GM12878 (cell line): Measurements from ENCODE around the gene WFS1. TPM values are rescaled to one million over a fixed set of nuclear protein-coding genes. Genes with fewer than 3 reads are reported as not detected.

Experiments
- ATAC-seq: fragments of 200-7000 bp; cut with Tn5 transposase; 3 replicates; pipeline ENCODE4 v1.9.1; 2020; ENCODE audit warnings: mild to moderate bottlenecking, moderate library complexity
- BruUV-seq: library from RNA; stranded (reverse); fragments of 400-500 nt; replicated peaks from 2 replicates; lab custom pipeline; 2021; lab: Mats Ljungman, UMichigan
- CTCF ChIA-PET: fragments of 300-600 bp; sonication (Branson Sonifier 250); formaldehyde crosslinking; extraction: SDS; loops from one replicate; lab custom pipeline; 2021; ENCODE audit warnings: inconsistent platforms; lab: Yijun Ruan, JAX
- POLR2A ChIA-PET: fragments of 350-600 bp; formaldehyde crosslinking; extraction: SDS; loops from one replicate; lab custom pipeline; 2021; ENCODE audit warnings: inconsistent platforms; lab: Charles Lee
- RAD21 ChIA-PET: fragments of 300-600 bp; sonication (Branson Sonifier 250); formaldehyde crosslinking; loops from one replicate; lab custom pipeline; 2023; ENCODE audit warnings: antibody characterized with exemption; ENCODE audit not compliant: unreplicated experiment; lab: Charles Lee
- SMC1A ChIA-PET: fragments of 300-600 bp; sonication (Branson Sonifier 250); formaldehyde crosslinking; loops from one replicate; lab custom pipeline; 2023; ENCODE audit not compliant: unreplicated experiment, uncharacterized antibody; lab: Charles Lee
- DNase-seq: peaks from one replicate; pipeline ENCODE4 v3.0.0-alpha.2; 2011; ENCODE audit warnings: low read depth, low spot score
- FAIRE-seq: peaks from 3 replicates; lab custom pipeline; 2011; peaks lifted over from hg19 to GRCh38; lab: Jason Lieb, UNC
- H2AFZ ChIP-seq: 2 replicates; pipeline ENCODE4 v1.6.0; 2011; ENCODE audit warnings: low read depth, low read length, control low read depth; ENCODE audit not compliant: control insufficient read depth
- H3K27ac ChIP-seq: 2 replicates; pipeline ENCODE4 v1.5.1; 2011; ENCODE audit warnings: control low read depth; ENCODE audit not compliant: control insufficient read depth, insufficient read depth
- H3K27me3 ChIP-seq, 2 experiments: replicated peaks in 1 of 2; 2 replicates each; pipeline versions ENCODE4 v1.6.0 to v1.6.1; 2011; ENCODE audit warnings: low read length in 1 of 2; ENCODE audit not compliant: control insufficient read depth in 2 of 2, insufficient read depth in 2 of 2
- H3K36me3 ChIP-seq, 2 experiments: 2 replicates each; pipeline ENCODE4 v1.5.1; 2011; ENCODE audit warnings: low read length in 1 of 2; ENCODE audit not compliant: control insufficient read depth in 2 of 2, insufficient read depth in 2 of 2
- H3K4me1 ChIP-seq: 2 replicates; pipeline ENCODE4 v1.6.1; 2011; ENCODE audit warnings: mild to moderate bottlenecking, low read length, moderate library complexity, mixed read lengths; ENCODE audit not compliant: control insufficient read depth, insufficient read depth
- H3K4me2 ChIP-seq: 2 replicates; pipeline ENCODE4 v1.6.0; 2011; ENCODE audit warnings: control low read depth; ENCODE audit not compliant: control insufficient read depth, insufficient read depth
- H3K4me3 ChIP-seq: fragments of 200-600 bp; sonication (generic); 2 replicates; pipeline ENCODE4 v1.5.1; 2016
- H3K79me2 ChIP-seq: 2 replicates; pipeline ENCODE4 v1.6.0; 2011; ENCODE audit warnings: low read length; ENCODE audit not compliant: control insufficient read depth, insufficient read depth
- H3K9ac ChIP-seq: 2 replicates; pipeline ENCODE4 v1.8.0; 2011; ENCODE audit warnings: low read length, control low read depth, mixed read lengths; ENCODE audit not compliant: control insufficient read depth, insufficient read depth
- H3K9me3 ChIP-seq: replicated peaks from 3 replicates; pipeline ENCODE4 v1.5.1; 2011; ENCODE audit warnings: mild to moderate bottlenecking, low read length; ENCODE audit not compliant: control insufficient read depth, insufficient read depth
- H4K20me1 ChIP-seq: 2 replicates; pipeline ENCODE4 v1.6.0; 2011; ENCODE audit not compliant: control insufficient read depth, insufficient read depth
- BACH1 ChIP-seq: fragments of 450-650 bp; IDR thresholded peaks from 2 replicates; pipeline ENCODE4 v1.6.1; 2017; ENCODE audit warnings: mild to moderate bottlenecking, borderline replicate concordance
- CHD1 ChIP-seq: IDR thresholded peaks from 2 replicates; pipeline ENCODE4 v1.6.1; 2012; ENCODE audit warnings: low read depth, low read length, improper control_type of control experiment
- ETV6 ChIP-seq, 2 experiments: fragments of 450-650 bp in 1 of 2; IDR thresholded peaks in 1 of 2; conservative IDR thresholded peaks in 1 of 2; 2 replicates each; pipeline ENCODE4 v1.6.1; 2014; ENCODE audit warnings: antibody characterized with exemption in 1 of 2, borderline replicate concordance in 1 of 2, low read depth in 1 of 2, mild to moderate bottlenecking in 1 of 2, moderate library complexity in 1 of 2
- FOS ChIP-seq: IDR thresholded peaks from 3 replicates; pipeline ENCODE4 v1.6.1; 2011; ENCODE audit warnings: borderline replicate concordance; ENCODE audit not compliant: insufficient read length; ENCODE audit errors: extremely low read depth
- HCFC1 ChIP-seq: fragments of 150-350 bp; IDR thresholded peaks from 2 replicates; pipeline ENCODE4 v1.6.1; 2014; ENCODE audit warnings: low read length
- IRF4 ChIP-seq: IDR thresholded peaks from 2 replicates; pipeline ENCODE4 v1.6.1; 2011; ENCODE audit warnings: low read depth, low read length
- MLLT1 ChIP-seq: fragments of 450-650 bp; IDR thresholded peaks from 2 replicates; pipeline ENCODE4 v1.6.1; 2016; ENCODE audit warnings: mild to moderate bottlenecking
- MXI1 ChIP-seq: fragments of 150-350 bp; IDR thresholded peaks from 2 replicates; pipeline ENCODE4 v1.6.1; 2011; ENCODE audit warnings: low read depth, mild to moderate bottlenecking, inconsistent platforms, low read length, improper control_type of control experiment
- NFYB ChIP-seq: IDR thresholded peaks from 2 replicates; pipeline ENCODE4 v1.6.1; 2011; ENCODE audit warnings: low read depth, mild to moderate bottlenecking, low read length, improper control_type of control experiment, moderate library complexity; ENCODE audit not compliant: insufficient read depth
- PML ChIP-seq: IDR thresholded peaks from 2 replicates; pipeline ENCODE4 v1.6.1; 2012; ENCODE audit warnings: low read length, inconsistent platforms
- POLR2AphosphoS5 ChIP-seq: IDR thresholded peaks from 2 replicates; pipeline ENCODE4 v1.6.1; 2011; ENCODE audit warnings: mild to moderate bottlenecking, low read length, inconsistent platforms
- SIX5 ChIP-seq: IDR thresholded peaks from 2 replicates; pipeline ENCODE4 v1.6.1; 2011; ENCODE audit warnings: mild to moderate bottlenecking, low read depth, low read length, moderate library complexity; ENCODE audit not compliant: severe bottlenecking
- SPI1 ChIP-seq: IDR thresholded peaks from 2 replicates; pipeline ENCODE4 v1.6.1; 2011; ENCODE audit warnings: low read depth, mild to moderate bottlenecking, low read length, moderate library complexity, borderline replicate concordance; ENCODE audit not compliant: insufficient read depth
- TCF3 ChIP-seq: IDR thresholded peaks from 2 replicates; pipeline ENCODE4 v1.6.1; 2012; ENCODE audit warnings: low read depth, mild to moderate bottlenecking, low read length, borderline replicate concordance; ENCODE audit not compliant: insufficient read depth
- TCF7 ChIP-seq: IDR thresholded peaks from 2 replicates; pipeline ENCODE4 v1.6.1; 2014; ENCODE audit warnings: antibody characterized with exemption, borderline replicate concordance
- WGBS: methylation state at CpG from one replicate; pipeline ENCODE4 v1.1.6; 2016; ENCODE audit warnings: low lambda C conversion rate; ENCODE audit not compliant: insufficient replicate concordance, insufficient coverage; ENCODE audit errors: missing lambda C conversion rate; 5-methylcytosine and 5-hydroxymethylcytosine counted together
- in situ Hi-C: fragments of 300-500 bp; cut with MboI; formaldehyde crosslinking; loops from 9 replicates; pipeline ENCODE4 v1.14.3; 2018; ENCODE audit warnings: mixed read lengths
- intact Hi-C: fragments of 100-400 bp; cut with micrococcal nuclease; formaldehyde crosslinking; loops from one replicate; pipeline ENCODE4 v1.14.2; 2022; ENCODE audit not compliant: unreplicated experiment
- polyA plus RNA-seq, 11 experiments: library from polyadenylated mRNA; depleted of rRNA in 4 of 11; unstranded in 6 of 11; stranded (reverse) in 5 of 11; fragments of >200 nt; fragmentation: Nextera tagmentation in 4 of 11; fragmentation: Illumina TruSeq in 1 of 11; extraction: Ambion mirVana in 4 of 11; extraction: Trizol in 1 of 11; gene quantifications; 1 replicate in 1 of 11; 2 replicates in 10 of 11; pipeline versions ENCODE4 v1.2.1 to v1.2.3, GENCODE V29; 2011 to 2016; ENCODE audit warnings: inconsistent platforms in 2 of 11, missing spikeins in 2 of 11, low read depth in 1 of 11
- total RNA-seq, 4 experiments: library from RNA; depleted of rRNA in 3 of 4; stranded (reverse); fragments of >200 nt in 3 of 4; fragmentation: Illumina TruSeq in 1 of 4; extraction: Trizol in 1 of 4; gene quantifications; 2 replicates each; pipeline versions ENCODE4 v1.2.1 to v1.2.3, GENCODE V29; 2013 to 2021
- TF ChIP-seq, protein P1 (sequence below): fragments of 450-650 bp; IDR thresholded peaks from 2 replicates; pipeline ENCODE4 v1.6.1; 2016; ENCODE audit warnings: mild to moderate bottlenecking
- TF ChIP-seq, protein P2 (sequence below): IDR thresholded peaks from 2 replicates; pipeline ENCODE4 v1.6.1; 2012; ENCODE audit warnings: mild to moderate bottlenecking, low read depth, low read length
- TF ChIP-seq, protein P3 (sequence below), 3 experiments: IDR thresholded peaks in 2 of 3; conservative IDR thresholded peaks in 1 of 3; 2 replicates each; pipeline ENCODE4 v1.5.1; 2011; ENCODE audit warnings: low read depth in 3 of 3, low read length in 3 of 3, mild to moderate bottlenecking in 3 of 3, control low read depth in 2 of 3, moderate library complexity in 2 of 3, inconsistent platforms in 1 of 3, mixed read lengths in 1 of 3; ENCODE audit not compliant: control insufficient read depth in 2 of 3, insufficient read depth in 1 of 3; ENCODE audit errors: extremely low read depth in 1 of 3

WFS1 gene
- total and polyA plus RNA-seq, 10 of the 15 experiments (the other 5 are each of a cell fraction or from before 2014, with no cell fraction given) = 0.31 to 4.7 (median 2.0) TPM

DNA sequence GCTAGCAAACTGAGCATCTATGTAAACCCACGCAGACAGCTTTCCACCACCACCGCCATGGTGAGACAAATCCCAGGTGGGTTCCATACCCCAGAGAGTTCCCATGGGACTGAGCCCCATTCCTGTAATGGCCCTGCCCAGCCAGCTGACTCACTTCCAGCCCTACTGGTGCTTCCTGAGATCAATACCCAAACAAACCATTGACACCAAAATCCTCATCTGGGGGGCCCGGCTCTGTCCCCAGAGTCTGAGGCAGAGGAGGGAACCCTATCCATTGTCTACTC is 39.2 kb upstream of the WFS1 start:
- intact Hi-C loops (no loop called here), in situ Hi-C loops (no loop called here)
- TF ChIP-seq CHD1 (no peak), TCF3 (no peak), HCFC1 (no peak), BACH1 (no peak), TCF7 (no peak), FOS (no peak), ETV6 (conservative IDR thresholded peaks at IDR 0.05 in 1 of 2, IDR thresholded peaks at IDR 0.05 in 1 of 2; ENCODE audit: borderline replicate concordance in 1 of 2, low read depth in 1 of 2) (no peak), IRF4 (no peak), POLR2AphosphoS5 (no peak), NFYB (no peak), MXI1 (no peak), MLLT1 (no peak), PML (no peak), SPI1 (no peak), SIX5 (no peak)
- TF ChIP-seq, protein P1, sequence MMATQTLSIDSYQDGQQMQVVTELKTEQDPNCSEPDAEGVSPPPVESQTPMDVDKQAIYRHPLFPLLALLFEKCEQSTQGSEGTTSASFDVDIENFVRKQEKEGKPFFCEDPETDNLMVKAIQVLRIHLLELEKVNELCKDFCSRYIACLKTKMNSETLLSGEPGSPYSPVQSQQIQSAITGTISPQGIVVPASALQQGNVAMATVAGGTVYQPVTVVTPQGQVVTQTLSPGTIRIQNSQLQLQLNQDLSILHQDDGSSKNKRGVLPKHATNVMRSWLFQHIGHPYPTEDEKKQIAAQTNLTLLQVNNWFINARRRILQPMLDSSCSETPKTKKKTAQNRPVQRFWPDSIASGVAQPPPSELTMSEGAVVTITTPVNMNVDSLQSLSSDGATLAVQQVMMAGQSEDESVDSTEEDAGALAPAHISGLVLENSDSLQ = no peak
- TF ChIP-seq, protein P2, sequence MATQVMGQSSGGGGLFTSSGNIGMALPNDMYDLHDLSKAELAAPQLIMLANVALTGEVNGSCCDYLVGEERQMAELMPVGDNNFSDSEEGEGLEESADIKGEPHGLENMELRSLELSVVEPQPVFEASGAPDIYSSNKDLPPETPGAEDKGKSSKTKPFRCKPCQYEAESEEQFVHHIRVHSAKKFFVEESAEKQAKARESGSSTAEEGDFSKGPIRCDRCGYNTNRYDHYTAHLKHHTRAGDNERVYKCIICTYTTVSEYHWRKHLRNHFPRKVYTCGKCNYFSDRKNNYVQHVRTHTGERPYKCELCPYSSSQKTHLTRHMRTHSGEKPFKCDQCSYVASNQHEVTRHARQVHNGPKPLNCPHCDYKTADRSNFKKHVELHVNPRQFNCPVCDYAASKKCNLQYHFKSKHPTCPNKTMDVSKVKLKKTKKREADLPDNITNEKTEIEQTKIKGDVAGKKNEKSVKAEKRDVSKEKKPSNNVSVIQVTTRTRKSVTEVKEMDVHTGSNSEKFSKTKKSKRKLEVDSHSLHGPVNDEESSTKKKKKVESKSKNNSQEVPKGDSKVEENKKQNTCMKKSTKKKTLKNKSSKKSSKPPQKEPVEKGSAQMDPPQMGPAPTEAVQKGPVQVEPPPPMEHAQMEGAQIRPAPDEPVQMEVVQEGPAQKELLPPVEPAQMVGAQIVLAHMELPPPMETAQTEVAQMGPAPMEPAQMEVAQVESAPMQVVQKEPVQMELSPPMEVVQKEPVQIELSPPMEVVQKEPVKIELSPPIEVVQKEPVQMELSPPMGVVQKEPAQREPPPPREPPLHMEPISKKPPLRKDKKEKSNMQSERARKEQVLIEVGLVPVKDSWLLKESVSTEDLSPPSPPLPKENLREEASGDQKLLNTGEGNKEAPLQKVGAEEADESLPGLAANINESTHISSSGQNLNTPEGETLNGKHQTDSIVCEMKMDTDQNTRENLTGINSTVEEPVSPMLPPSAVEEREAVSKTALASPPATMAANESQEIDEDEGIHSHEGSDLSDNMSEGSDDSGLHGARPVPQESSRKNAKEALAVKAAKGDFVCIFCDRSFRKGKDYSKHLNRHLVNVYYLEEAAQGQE = no peak
- TF ChIP-seq, protein P3, sequence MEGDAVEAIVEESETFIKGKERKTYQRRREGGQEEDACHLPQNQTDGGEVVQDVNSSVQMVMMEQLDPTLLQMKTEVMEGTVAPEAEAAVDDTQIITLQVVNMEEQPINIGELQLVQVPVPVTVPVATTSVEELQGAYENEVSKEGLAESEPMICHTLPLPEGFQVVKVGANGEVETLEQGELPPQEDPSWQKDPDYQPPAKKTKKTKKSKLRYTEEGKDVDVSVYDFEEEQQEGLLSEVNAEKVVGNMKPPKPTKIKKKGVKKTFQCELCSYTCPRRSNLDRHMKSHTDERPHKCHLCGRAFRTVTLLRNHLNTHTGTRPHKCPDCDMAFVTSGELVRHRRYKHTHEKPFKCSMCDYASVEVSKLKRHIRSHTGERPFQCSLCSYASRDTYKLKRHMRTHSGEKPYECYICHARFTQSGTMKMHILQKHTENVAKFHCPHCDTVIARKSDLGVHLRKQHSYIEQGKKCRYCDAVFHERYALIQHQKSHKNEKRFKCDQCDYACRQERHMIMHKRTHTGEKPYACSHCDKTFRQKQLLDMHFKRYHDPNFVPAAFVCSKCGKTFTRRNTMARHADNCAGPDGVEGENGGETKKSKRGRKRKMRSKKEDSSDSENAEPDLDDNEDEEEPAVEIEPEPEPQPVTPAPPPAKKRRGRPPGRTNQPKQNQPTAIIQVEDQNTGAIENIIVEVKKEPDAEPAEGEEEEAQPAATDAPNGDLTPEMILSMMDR (IDR thresholded peaks at IDR 0.05 in 2 of 3, conservative IDR thresholded peaks at IDR 0.05 in 1 of 3; ENCODE audit: control insufficient read depth in 2 of 3, extremely low read depth in 1 of 3, insufficient read depth in 1 of 3, low read depth in 3 of 3, low read length in 3 of 3) = no peak
- H3K4me3 ChIP-seq = no peak overlapping the region
- no peaks in the 10 kb centered on the region for H3K9me3 ChIP-seq
- DNase-seq (no peak), ATAC-seq (no peak), FAIRE-seq (no peak)
- no peak overlapping the region for H3K27ac ChIP-seq
- no peak overlapping the region for H2AFZ ChIP-seq
- H4K20me1 ChIP-seq = no peaks in the 10 kb centered on the region
- H3K79me2 ChIP-seq = no peaks in the 10 kb centered on the region
- POLR2A ChIA-PET = no interaction called here
- H3K9ac ChIP-seq = no peak overlapping the region
- H3K4me1 ChIP-seq = no peaks in the 10 kb centered on the region
- WGBS = 24% methylated on average over 3 of the region's 3 CpGs
- no peaks in the 10 kb centered on the region for H3K36me3 ChIP-seq
- no TSS peak for BruUV-seq
- H3K4me2 ChIP-seq = no peak overlapping the region
- CTCF ChIA-PET = interaction anchor here (1.0 kb wide), 1 partner anchor 100 kb away, joined by 4 read pairs; no protein-coding TSS in a partner anchor
- RAD21 ChIA-PET = no interaction called here
- SMC1A ChIA-PET = no interaction called here
- H3K27me3 ChIP-seq = no peaks in the 10 kb centered on the region; a peak in 1 of 4 replicates
